Measurements from ENCODE around the gene FADS1. TPM values are rescaled to one million over a fixed set of nuclear protein-coding genes. Genes with fewer than 3 reads are reported as not detected.

Gene FADS1
- total and polyA plus RNA-seq, 12 donors = 28.3 to 410 (median 102) TPM

DNA sequence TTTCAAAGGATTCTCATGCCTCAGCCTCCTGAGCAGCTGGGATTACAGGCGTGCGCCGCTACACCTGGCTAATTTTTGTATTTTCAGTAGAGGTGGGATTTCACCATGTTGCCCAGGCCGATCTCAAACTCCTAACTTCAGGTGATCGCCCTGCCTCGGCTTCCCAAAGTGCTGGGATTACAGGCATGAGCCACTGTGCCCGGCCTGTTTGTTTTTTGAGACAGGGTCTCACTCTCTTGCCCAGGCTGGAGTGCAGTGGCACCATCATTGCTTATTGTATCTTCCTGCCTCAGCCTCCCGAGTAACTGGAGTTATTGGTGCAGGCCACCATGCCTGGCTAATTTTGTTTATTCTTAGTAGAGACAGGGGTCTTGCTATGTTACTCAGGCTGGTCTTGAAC, 19.4 kb upstream of the FADS1 start:
- Histone ChIP-seq H3K36me3 (replicated peaks in 1 of 2) (peaks cover 0 to 35% of the 10 kb centered on the region in 2 donors), H3K27ac (peak overlapping the region in 2 of 5 donors; percentile 53 to 98), H3K4me1 (replicated peaks in 1 of 2) (peaks cover 21 to 55% of the 10 kb centered on the region in 2 donors), H3K4me3 (no peak overlapping the region), H3K9me3 (replicated peaks in 1 of 3) (no peaks in the 10 kb centered on the region), H3K27me3 (no peaks in the 10 kb centered on the region)
- intact Hi-C loops (cut with DNase I) = no loop called here
- no peak for TF ChIP-seq POLR2A (IDR thresholded peaks at IDR 0.05)
- TF ChIP-seq, protein P1, sequence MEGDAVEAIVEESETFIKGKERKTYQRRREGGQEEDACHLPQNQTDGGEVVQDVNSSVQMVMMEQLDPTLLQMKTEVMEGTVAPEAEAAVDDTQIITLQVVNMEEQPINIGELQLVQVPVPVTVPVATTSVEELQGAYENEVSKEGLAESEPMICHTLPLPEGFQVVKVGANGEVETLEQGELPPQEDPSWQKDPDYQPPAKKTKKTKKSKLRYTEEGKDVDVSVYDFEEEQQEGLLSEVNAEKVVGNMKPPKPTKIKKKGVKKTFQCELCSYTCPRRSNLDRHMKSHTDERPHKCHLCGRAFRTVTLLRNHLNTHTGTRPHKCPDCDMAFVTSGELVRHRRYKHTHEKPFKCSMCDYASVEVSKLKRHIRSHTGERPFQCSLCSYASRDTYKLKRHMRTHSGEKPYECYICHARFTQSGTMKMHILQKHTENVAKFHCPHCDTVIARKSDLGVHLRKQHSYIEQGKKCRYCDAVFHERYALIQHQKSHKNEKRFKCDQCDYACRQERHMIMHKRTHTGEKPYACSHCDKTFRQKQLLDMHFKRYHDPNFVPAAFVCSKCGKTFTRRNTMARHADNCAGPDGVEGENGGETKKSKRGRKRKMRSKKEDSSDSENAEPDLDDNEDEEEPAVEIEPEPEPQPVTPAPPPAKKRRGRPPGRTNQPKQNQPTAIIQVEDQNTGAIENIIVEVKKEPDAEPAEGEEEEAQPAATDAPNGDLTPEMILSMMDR (IDR thresholded peaks at IDR 0.05) = no peak
- DNase-seq = no peak
- WGBS, 4 donors = 93 to 99% (median 96%) methylated on average over 8 of the region's 8 CpGs

DNA sequence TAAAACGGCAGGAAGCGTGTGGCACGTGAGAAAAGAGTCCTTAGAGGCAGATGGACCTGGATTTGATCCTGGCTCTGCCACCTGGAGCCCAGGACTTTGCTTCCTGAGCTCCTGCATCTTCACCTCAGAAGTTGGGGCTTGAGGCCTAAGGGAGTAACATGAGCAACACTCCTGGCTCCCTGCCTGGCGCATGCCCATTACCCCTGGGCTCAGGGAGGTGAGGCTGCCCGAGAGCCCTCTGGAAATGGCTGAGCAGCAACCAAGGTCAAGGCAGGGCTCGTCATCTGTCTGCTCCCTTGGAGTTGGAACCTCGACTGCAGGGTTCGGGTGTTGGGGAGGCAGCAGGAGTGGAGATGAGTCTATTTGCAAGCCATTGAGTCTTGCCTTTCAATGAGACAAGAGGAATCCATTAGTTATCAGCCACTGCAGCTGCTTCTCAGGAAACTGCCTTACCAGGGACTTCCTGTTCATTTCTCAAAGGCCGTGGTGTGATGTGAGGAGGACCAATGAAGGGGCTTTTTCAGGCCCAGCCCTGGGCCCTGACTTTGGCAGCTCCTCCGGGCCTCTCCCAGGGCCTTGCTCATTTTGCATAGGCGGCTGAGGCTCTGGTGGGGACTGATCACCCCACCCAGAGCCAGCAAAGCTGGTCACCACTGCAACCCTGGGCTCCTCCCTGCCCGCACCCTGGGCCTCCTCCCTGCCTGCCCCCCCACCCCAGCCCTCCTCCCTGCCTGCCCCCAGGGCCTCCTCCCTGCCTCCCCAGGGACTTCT, 17.7 kb upstream of the FADS1 start:
- WGBS, 4 donors = 20 to 31% (median 25%) methylated on average over 10 to 12 of the region's 12 CpGs

DNA sequence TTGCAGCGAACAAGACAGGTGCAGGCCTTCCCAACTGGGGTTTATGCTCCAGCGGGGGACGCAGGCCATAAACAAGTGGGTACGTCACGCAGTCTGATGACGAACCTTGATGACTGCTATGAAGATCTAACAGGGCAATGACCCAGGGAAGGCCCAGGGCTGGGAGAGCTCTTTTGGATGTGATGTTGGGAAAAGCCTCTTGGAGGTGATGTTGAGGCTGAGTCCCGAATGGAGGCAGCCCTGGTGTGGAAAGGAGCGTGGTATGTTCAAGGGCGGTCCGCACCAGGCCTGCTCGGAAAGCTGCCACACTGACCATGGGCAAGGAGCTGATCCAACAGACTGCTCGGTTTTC, 17.1 kb upstream of the FADS1 start:
- 64 to 71% (median 70%) methylated on average over 11 to 12 of the region's 12 CpGs for WGBS, 4 donors
- no peak for TF ChIP-seq POLR2A (IDR thresholded peaks at IDR 0.05)
- TF ChIP-seq, protein P1 (IDR thresholded peaks at IDR 0.05) = peak in 1 of 6 experiments; percentile 9
- intact Hi-C loops (cut with DNase I) = no loop called here
- H3K27ac ChIP-seq = peak overlapping the region; percentile 53 to 98 (median 92)
- H3K4me3 ChIP-seq = no peak overlapping the region
- peaks cover 34 to 68% of the 10 kb centered on the region in 2 donors for H3K4me1 ChIP-seq (replicated peaks in 1 of 2)
- peak in 4 of 7 donors; percentile 41 to 69 (median 58) for DNase-seq
- no peaks in the 10 kb centered on the region for H3K27me3 ChIP-seq
- no peaks in the 10 kb centered on the region for H3K9me3 ChIP-seq (replicated peaks in 1 of 3)
- H3K36me3 ChIP-seq (replicated peaks in 1 of 2) = peaks cover 0 to 14% of the 10 kb centered on the region in 2 donors

More for the DNA sequence above, 17.7 kb upstream of the FADS1 start:
- TF ChIP-seq, protein P1 (IDR thresholded peaks at IDR 0.05) = peak in 1 of 6 experiments; percentile 1
- TF ChIP-seq POLR2A (IDR thresholded peaks at IDR 0.05) = peak in 1 of 2 donors; percentile 33
- peaks cover 32 to 68% of the 10 kb centered on the region in 2 donors for H3K4me1 ChIP-seq (replicated peaks in 1 of 2)
- H3K36me3 ChIP-seq (replicated peaks in 1 of 2) = peaks cover 0 to 18% of the 10 kb centered on the region in 2 donors
- DNase-seq = peak; percentile 84 to 96 (median 94)
- no peaks in the 10 kb centered on the region for H3K9me3 ChIP-seq (replicated peaks in 1 of 3)
- H3K27me3 ChIP-seq = no peaks in the 10 kb centered on the region
- peak overlapping the region in 1 of 4 donors; percentile 7 for H3K4me3 ChIP-seq
- intact Hi-C loops (cut with DNase I) = no loop called here
- peak overlapping the region; percentile 53 to 98 (median 92) for H3K27ac ChIP-seq

DNA sequence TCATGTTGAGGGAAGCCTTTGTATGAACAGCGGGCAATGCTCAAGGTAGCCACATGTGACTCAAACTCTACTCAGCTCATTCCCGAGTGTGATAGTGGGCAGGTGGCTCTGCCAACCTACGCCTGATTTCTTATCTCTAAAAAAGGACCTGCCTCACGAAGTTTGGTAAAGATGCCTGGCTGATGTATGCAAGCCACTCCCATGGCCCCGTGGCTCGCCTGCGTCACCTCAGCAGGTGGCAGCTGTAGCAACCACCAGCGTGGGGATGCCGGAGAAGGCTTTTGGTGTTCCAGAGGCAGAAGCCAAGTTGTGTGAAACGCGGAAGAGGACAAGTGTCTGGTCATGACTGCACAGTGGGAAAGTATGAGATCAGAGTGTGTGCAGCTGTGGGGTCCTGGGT, 16.7 kb upstream of the FADS1 start:
- TF ChIP-seq, protein P1 (IDR thresholded peaks at IDR 0.05) = no peak
- no peak for TF ChIP-seq POLR2A (IDR thresholded peaks at IDR 0.05)
- H3K4me1 ChIP-seq (replicated peaks in 1 of 2) = peaks cover 34 to 68% of the 10 kb centered on the region in 2 donors
- peaks cover 0 to 10% of the 10 kb centered on the region in 2 donors for H3K36me3 ChIP-seq (replicated peaks in 1 of 2)
- H3K4me3 ChIP-seq = no peak overlapping the region
- WGBS, 4 donors = 69 to 77% (median 69%) methylated on average over 6 to 11 of the region's 11 CpGs
- peak overlapping the region; percentile 53 to 98 (median 92) for H3K27ac ChIP-seq
- H3K9me3 ChIP-seq (replicated peaks in 1 of 3) = no peaks in the 10 kb centered on the region
- intact Hi-C loops (cut with DNase I) = no loop called here
- H3K27me3 ChIP-seq = no peaks in the 10 kb centered on the region
- DNase-seq = peak in 1 of 7 donors; percentile 39
